AG04450 (cell line): Measurements from ENCODE around the gene PPP1R14C. TPM values are rescaled to one million over a fixed set of nuclear protein-coding genes. Genes with fewer than 3 reads are reported as not detected.

Experiments used
- CTCF ChIA-PET: fragments of 300-600, 350-600 bp; formaldehyde crosslinking; extraction: SDS; loops from one replicate; lab custom pipeline; 2022; ENCODE audit warnings: antibody characterized with exemption, inconsistent platforms; lab: Charles Lee
- POLR2A ChIA-PET: fragments of 350-600 bp; formaldehyde crosslinking; extraction: SDS; loops from one replicate; lab custom pipeline; 2021; ENCODE audit warnings: antibody characterized with exemption, inconsistent platforms; lab: Yijun Ruan, JAX
- DNase-seq: peaks from one replicate; pipeline ENCODE4 v3.0.0-alpha.2; 2011; ENCODE audit warnings: low read depth, low spot score
- H3K27ac ChIP-seq: one replicate; pipeline ENCODE4 v1.5.1; 2012; ENCODE audit warnings: low read depth, low read length, control low read depth
- H3K27me3 ChIP-seq: one replicate; pipeline ENCODE4 v1.6.0; 2012; ENCODE audit warnings: low read length; ENCODE audit not compliant: control insufficient read depth, insufficient read depth
- H3K4me3 ChIP-seq: 2 replicates; pipeline ENCODE4 v1.5.1; 2011; ENCODE audit warnings: mild to moderate bottlenecking, low read depth, low read length, control low read depth
- H3K9me3 ChIP-seq: 2 replicates; pipeline ENCODE4 v1.5.1; 2012; ENCODE audit warnings: low read length; ENCODE audit not compliant: control insufficient read depth, insufficient read depth
- polyA plus RNA-seq: library from polyadenylated mRNA; depleted of rRNA; stranded (reverse); fragments of >200 nt; gene quantifications from 2 replicates; pipeline ENCODE4 v1.2.3, GENCODE V29; 2011
- TF ChIP-seq, protein P1 (sequence below): IDR thresholded peaks from 2 replicates; pipeline ENCODE4 v1.5.1; 2011; ENCODE audit warnings: low read depth, low read length, control low read depth, inconsistent platforms

Gene PPP1R14C
- polyA plus RNA-seq, 1 experiment: not detected

DNA sequence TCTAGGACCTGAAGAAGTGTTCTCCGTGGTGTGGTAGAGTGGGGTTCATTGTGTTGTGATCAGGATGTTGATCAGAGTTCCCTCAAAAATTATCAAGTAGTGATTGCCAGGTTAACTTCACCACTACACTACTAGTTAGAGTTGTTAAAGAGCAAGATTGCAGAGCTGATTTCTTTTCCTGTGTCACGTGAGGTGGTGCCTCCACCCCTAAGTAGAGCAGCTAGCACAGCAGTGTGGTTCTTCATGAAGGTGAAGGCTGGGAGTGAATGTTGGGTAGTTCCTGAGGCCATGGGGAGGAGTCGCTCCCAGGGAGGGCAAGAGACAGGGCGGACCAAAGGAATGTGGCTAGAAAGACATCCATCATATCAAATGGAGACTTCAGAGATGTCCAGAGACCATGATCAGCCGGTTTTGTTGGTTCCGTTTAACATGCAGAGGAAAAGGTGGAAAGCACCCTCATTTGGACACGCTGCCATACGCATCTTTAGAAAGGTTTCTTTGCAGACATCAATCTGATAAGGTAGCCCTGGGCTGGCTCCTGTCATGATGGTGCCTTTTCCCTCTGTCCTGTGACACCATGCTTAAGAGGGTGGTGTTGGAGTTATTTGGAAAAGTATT, 146.7 kb downstream of the PPP1R14C start:
- ChIA-PET CTCF (no interaction called here), POLR2A (no interaction called here)
- Histone ChIP-seq H3K9me3 (no peaks in the 10 kb centered on the region), H3K27me3 (peaks cover 3% of the 10 kb centered on the region), H3K27ac (no peak overlapping the region), H3K4me3 (no peak overlapping the region)
- TF ChIP-seq, protein P1, sequence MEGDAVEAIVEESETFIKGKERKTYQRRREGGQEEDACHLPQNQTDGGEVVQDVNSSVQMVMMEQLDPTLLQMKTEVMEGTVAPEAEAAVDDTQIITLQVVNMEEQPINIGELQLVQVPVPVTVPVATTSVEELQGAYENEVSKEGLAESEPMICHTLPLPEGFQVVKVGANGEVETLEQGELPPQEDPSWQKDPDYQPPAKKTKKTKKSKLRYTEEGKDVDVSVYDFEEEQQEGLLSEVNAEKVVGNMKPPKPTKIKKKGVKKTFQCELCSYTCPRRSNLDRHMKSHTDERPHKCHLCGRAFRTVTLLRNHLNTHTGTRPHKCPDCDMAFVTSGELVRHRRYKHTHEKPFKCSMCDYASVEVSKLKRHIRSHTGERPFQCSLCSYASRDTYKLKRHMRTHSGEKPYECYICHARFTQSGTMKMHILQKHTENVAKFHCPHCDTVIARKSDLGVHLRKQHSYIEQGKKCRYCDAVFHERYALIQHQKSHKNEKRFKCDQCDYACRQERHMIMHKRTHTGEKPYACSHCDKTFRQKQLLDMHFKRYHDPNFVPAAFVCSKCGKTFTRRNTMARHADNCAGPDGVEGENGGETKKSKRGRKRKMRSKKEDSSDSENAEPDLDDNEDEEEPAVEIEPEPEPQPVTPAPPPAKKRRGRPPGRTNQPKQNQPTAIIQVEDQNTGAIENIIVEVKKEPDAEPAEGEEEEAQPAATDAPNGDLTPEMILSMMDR: no peak
- DNase-seq: no peak

DNA sequence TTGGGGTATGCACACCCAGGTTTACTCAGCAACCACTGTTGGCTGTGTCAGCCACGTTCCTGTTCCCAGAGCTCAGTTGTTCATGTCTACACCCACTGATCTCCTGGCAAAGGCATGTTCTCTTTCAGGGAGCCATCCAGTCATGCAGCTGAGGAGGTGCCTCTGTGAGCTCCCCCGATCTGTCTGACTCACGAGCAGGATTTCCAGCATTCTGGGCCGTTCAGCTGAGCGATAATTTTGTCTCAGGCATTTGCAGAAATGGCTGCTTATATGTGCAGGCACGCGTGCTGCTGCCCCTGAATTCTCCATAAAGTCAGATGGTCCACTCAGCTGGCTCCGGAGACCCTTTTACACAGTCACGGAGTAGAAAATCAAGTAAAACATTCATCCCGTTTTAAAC, 147.6 kb downstream of the PPP1R14C start:
- H3K27me3 ChIP-seq: peaks cover 3% of the 10 kb centered on the region
- H3K4me3 ChIP-seq: no peak overlapping the region
- no peaks in the 10 kb centered on the region for H3K9me3 ChIP-seq
- no peak overlapping the region for H3K27ac ChIP-seq
- DNase-seq: no peak
- ChIA-PET CTCF (no interaction called here), POLR2A (no interaction called here)
- TF ChIP-seq, protein P1: no peak

DNA sequence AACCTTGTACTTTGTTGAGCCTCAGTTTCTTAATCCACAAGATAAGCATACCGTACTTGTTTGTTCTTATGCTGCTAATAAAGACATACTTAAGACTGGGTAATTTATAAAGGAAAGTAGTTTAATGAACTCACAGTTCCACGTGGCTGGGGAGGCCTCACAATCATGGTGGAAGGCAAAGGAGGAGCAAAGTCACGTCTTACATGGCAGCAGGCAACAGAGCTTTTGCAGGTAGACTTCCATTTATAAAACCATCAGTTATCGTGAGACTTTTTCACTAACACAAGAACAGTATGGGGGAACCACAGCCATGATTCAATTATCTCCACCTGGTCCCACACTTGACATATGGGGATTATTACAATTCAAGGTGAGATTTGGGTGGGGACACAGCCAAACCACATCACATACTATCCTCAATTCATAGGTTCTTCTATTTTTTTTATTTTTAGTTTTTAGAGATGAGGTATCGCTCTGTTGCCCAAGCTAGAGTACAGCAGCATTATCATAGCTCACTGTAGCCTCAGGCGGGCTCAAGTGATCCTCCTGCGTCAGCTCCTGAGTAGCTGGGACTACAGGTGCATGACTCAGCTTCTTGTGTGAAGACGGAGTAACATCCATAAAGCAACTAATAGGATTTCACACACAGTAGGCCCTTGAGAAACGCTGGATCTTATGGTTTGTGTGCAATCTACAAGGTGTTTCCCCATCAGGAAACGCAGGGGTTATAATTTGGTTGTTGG, 149.3 kb downstream of the PPP1R14C start:
- ChIA-PET CTCF (no interaction called here), POLR2A (no interaction called here)
- no peak for DNase-seq
- no peak overlapping the region for H3K4me3 ChIP-seq
- H3K27ac ChIP-seq: no peak overlapping the region
- TF ChIP-seq, protein P1: no peak
- peaks cover 14% of the 10 kb centered on the region; the same call in 1 of the 2 replicates for H3K9me3 ChIP-seq
- H3K27me3 ChIP-seq: peaks cover 3% of the 10 kb centered on the region

DNA sequence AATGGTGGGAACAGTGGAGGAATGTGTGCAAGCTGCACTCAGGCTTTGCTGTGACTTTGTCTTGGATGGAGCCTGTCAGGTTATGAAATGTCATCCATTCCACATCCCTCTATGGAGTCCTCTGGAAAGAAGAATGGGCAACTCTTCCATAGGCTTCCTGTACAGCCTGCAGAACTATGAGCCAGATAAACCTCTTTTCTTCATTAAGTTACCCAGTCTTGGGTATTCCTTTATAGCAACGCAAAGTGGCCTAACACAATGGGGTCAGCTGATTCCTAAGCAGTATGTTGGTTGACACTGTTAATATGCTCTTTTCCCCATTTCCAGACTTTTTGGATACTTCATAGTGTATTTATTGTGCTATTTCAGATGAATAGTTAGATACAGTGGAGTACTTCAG, 150.2 kb downstream of the PPP1R14C start:
- POLR2A ChIA-PET: no interaction called here
- Histone ChIP-seq H3K27ac (no peak overlapping the region), H3K4me3 (no peak overlapping the region), H3K9me3 (peaks cover 19% of the 10 kb centered on the region; the same call in 1 of the 2 replicates), H3K27me3 (peaks cover 3% of the 10 kb centered on the region)
- DNase-seq: no peak
- CTCF ChIA-PET: no interaction called here
- TF ChIP-seq, protein P1: no peak
